HEK293 (cell line): Measurements from ENCODE around the gene TBX6.

Source experiments
- AEBP2 ChIP-seq: fragments of 450-650 bp; formaldehyde crosslinking; IDR thresholded peaks from 2 replicates; pipeline ENCODE4 v1.5.1; 2016; ENCODE audit warnings: missing biosample characterization, missing genetic modification characterization, borderline replicate concordance
- BCL11B ChIP-seq: fragments of 450-650 bp; formaldehyde crosslinking; IDR thresholded peaks from 2 replicates; pipeline ENCODE4 v1.5.1; 2016; ENCODE audit warnings: low read depth, missing biosample characterization, missing genetic modification characterization
- ELK4 ChIP-seq: IDR thresholded peaks from 2 replicates; pipeline ENCODE4 v1.6.1; 2011; ENCODE audit warnings: mild to moderate bottlenecking, low read depth, low read length, borderline replicate concordance
- HOXD13 ChIP-seq: sonication (generic); formaldehyde crosslinking; IDR thresholded peaks from 2 replicates; pipeline ENCODE4 v1.8.0; 2022; ENCODE audit warnings: missing genetic modification reagents, borderline replicate concordance
- KLF1 ChIP-seq: fragments of 450-650 bp; formaldehyde crosslinking; IDR thresholded peaks from 2 replicates; pipeline ENCODE4 v1.5.1; 2016; ENCODE audit warnings: missing biosample characterization, missing genetic modification characterization
- KLF8 ChIP-seq: fragments of 450-650 bp; formaldehyde crosslinking; IDR thresholded peaks from 2 replicates; pipeline ENCODE4 v1.5.1; 2016; ENCODE audit warnings: missing biosample characterization, missing genetic modification characterization
- MYNN ChIP-seq: fragments of 450-650 bp; formaldehyde crosslinking; IDR thresholded peaks from 2 replicates; pipeline ENCODE4 v1.5.1; 2016; ENCODE audit warnings: missing biosample characterization, missing genetic modification characterization, borderline replicate concordance
- SCRT2 ChIP-seq: fragments of 450-650 bp; formaldehyde crosslinking; IDR thresholded peaks from 2 replicates; pipeline ENCODE4 v1.5.1; 2016; ENCODE audit warnings: missing biosample characterization, missing genetic modification characterization
- TSHZ1 ChIP-seq: fragments of 450-650 bp; formaldehyde crosslinking; IDR thresholded peaks from 2 replicates; pipeline ENCODE4 v1.5.1; 2016; ENCODE audit warnings: missing biosample characterization, missing genetic modification characterization, borderline replicate concordance
- YY1 ChIP-seq: fragments of 450-650 bp; formaldehyde crosslinking; IDR thresholded peaks from 2 replicates; pipeline ENCODE4 v1.5.1; 2018; ENCODE audit warnings: missing biosample characterization, missing genetic modification characterization
- ZBTB21 ChIP-seq: fragments of 450-650 bp; formaldehyde crosslinking; IDR thresholded peaks from 2 replicates; pipeline ENCODE4 v1.5.1; 2017; ENCODE audit warnings: missing biosample characterization, missing genetic modification characterization
- ZBTB48 ChIP-seq: fragments of 450-650 bp; formaldehyde crosslinking; IDR thresholded peaks from 2 replicates; pipeline ENCODE4 v1.5.1; 2016; ENCODE audit warnings: missing biosample characterization, missing genetic modification characterization
- ZBTB7A ChIP-seq: fragments of 450-650 bp; formaldehyde crosslinking; IDR thresholded peaks from 2 replicates; pipeline ENCODE4 v1.5.1; 2016; ENCODE audit warnings: low read depth, missing biosample characterization, missing genetic modification characterization
- ZNF184 ChIP-seq: fragments of 450-650 bp; IDR thresholded peaks from 2 replicates; pipeline ENCODE4 v1.5.1; 2018; ENCODE audit warnings: missing biosample characterization, mild to moderate bottlenecking, missing genetic modification characterization
- ZNF239 ChIP-seq: fragments of 450-650 bp; formaldehyde crosslinking; IDR thresholded peaks from 2 replicates; pipeline ENCODE4 v1.5.1; 2016; ENCODE audit warnings: missing biosample characterization, missing genetic modification characterization
- ZNF37A ChIP-seq: fragments of 450-650 bp; IDR thresholded peaks from 2 replicates; pipeline ENCODE4 v1.5.1; 2018; ENCODE audit warnings: missing biosample characterization, missing genetic modification characterization
- ZNF48 ChIP-seq: fragments of 450-650 bp; formaldehyde crosslinking; IDR thresholded peaks from 2 replicates; pipeline ENCODE4 v1.5.1; 2016; ENCODE audit warnings: missing biosample characterization, missing genetic modification characterization
- ZNF518A ChIP-seq: fragments of 450-650 bp; formaldehyde crosslinking; conservative IDR thresholded peaks from 2 replicates; pipeline ENCODE4 v1.5.1; 2016; ENCODE audit warnings: low read depth, missing biosample characterization, missing genetic modification characterization
- ZNF521 ChIP-seq: fragments of 450-650 bp; formaldehyde crosslinking; IDR thresholded peaks from 2 replicates; pipeline ENCODE4 v1.5.1; 2017; ENCODE audit warnings: missing biosample characterization, mild to moderate bottlenecking, missing genetic modification characterization
- ZNF626 ChIP-seq: fragments of 450-650 bp; sonication (Bioruptor Pico); formaldehyde crosslinking; IDR thresholded peaks from 2 replicates; pipeline ENCODE4 v1.5.1; 2018; ENCODE audit warnings: missing biosample characterization, missing genetic modification characterization, inconsistent platforms
- ZNF785 ChIP-seq: fragments of 450-650 bp; formaldehyde crosslinking; IDR thresholded peaks from 2 replicates; pipeline ENCODE4 v1.5.1; 2016; ENCODE audit warnings: missing biosample characterization, missing genetic modification characterization
- ZNF830 ChIP-seq: fragments of 450-650 bp; IDR thresholded peaks from 2 replicates; pipeline ENCODE4 v1.5.0; 2018; ENCODE audit warnings: missing biosample characterization, missing genetic modification characterization, low read depth, mild to moderate bottlenecking, moderate library complexity
- TF ChIP-seq, protein P1 (sequence below): fragments of 450-650 bp; formaldehyde crosslinking; IDR thresholded peaks from 2 replicates; pipeline ENCODE4 v1.5.1; 2016; ENCODE audit warnings: missing biosample characterization, missing genetic modification characterization
- TF ChIP-seq, protein P2 (sequence below): fragments of 450-650 bp; formaldehyde crosslinking; IDR thresholded peaks from 2 replicates; pipeline ENCODE4 v1.5.1; 2016; ENCODE audit warnings: missing biosample characterization, missing genetic modification characterization

The TBX6 gene

DNA sequence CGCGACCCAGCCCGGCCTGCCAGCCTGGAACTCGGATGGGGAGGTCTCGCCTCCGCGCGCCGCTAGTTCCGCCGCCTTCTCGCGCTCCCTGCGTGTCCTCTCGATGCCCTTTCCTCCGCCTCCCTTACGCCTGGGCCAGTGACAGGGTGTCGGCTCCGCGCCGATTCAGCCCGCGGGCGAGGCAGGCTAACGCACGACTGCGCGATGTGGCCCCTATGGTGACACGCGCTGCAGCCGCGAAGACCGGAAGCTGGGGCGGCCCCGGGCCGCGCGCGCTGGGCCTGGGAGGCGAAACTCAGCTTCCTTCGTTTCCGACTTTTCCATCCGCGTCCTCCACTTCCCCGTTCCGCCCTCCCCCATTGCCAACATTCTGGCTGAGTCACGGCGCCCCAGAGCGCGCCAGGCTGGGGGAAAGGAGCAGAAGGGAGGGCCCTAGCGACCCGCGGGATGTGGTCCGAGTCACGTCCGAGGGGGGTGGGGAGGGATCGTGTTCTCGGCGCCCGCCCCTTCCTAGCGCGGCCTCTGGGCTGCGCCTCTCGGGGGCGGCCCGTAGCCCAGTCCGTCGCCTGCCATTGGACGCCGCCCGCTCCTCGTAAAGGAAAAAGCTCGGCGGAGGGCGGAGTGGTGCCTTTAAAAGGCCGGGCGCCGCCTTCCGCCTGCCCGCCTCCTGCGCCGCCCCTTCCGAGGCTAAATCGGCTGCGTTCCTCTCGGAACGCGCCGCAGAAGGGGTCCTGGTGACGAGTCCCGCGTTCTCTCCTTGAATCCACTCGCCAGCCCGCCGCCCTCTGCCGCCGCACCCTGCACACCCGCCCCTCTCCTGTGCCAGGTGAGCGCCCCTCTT lies 26.4 kb downstream of the TBX6 start, which contains the start of gene ALDOA (continued):
- TF ChIP-seq HOXD13 (CRISPR knock-in tag): 0 out of 2 replicates have a peak, but pooled peaks have one; percentile 14
- peak; percentile 93 for TF ChIP-seq KLF8 (tag by site-specific recombination)
- peak; percentile 81; the same call in 1 of the 2 replicates for TF ChIP-seq ELK4
- TF ChIP-seq ZBTB7A (tag by site-specific recombination): peak; percentile 98
- TF ChIP-seq ZNF518A (tag by site-specific recombination): no peak
- TF ChIP-seq YY1: peak; percentile 62; the same call in 1 of the 2 replicates
- TF ChIP-seq TSHZ1: peak; percentile 44; the same call in 1 of the 2 replicates
- TF ChIP-seq ZNF48 (tag by site-specific recombination): no peak
- TF ChIP-seq ZBTB21: peak; percentile 37; the same call in 1 of the 2 replicates
- peak; percentile 89; the same call in 1 of the 2 replicates for TF ChIP-seq ZNF785
- peak; percentile 97 for TF ChIP-seq BCL11B (tag by site-specific recombination)
- no peak for TF ChIP-seq SCRT2
- TF ChIP-seq ZNF626 (tag by site-specific recombination): no peak
- TF ChIP-seq ZNF830 (tag by site-specific recombination): no peak
- TF ChIP-seq ZNF184 (tag by site-specific recombination): 0 out of 2 replicates have a peak, but pooled peaks have one; percentile 20
- TF ChIP-seq, protein P1, sequence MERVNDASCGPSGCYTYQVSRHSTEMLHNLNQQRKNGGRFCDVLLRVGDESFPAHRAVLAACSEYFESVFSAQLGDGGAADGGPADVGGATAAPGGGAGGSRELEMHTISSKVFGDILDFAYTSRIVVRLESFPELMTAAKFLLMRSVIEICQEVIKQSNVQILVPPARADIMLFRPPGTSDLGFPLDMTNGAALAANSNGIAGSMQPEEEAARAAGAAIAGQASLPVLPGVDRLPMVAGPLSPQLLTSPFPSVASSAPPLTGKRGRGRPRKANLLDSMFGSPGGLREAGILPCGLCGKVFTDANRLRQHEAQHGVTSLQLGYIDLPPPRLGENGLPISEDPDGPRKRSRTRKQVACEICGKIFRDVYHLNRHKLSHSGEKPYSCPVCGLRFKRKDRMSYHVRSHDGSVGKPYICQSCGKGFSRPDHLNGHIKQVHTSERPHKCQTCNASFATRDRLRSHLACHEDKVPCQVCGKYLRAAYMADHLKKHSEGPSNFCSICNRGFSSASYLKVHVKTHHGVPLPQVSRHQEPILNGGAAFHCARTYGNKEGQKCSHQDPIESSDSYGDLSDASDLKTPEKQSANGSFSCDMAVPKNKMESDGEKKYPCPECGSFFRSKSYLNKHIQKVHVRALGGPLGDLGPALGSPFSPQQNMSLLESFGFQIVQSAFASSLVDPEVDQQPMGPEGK: peak; percentile 100
- peak; percentile 30; the same call in 1 of the 2 replicates for TF ChIP-seq MYNN (tag by site-specific recombination)
- TF ChIP-seq ZNF37A (tag by site-specific recombination): no peak
- TF ChIP-seq ZBTB48 (tag by site-specific recombination): peak; percentile 64; the same call in 1 of the 2 replicates
- TF ChIP-seq ZNF239 (tag by site-specific recombination): 0 out of 2 replicates have a peak, but pooled peaks have one; percentile 54
- no peak for TF ChIP-seq ZNF521
- no peak; the same call in 1 of the 2 replicates for TF ChIP-seq AEBP2 (tag by site-specific recombination)
- TF ChIP-seq, protein P2, sequence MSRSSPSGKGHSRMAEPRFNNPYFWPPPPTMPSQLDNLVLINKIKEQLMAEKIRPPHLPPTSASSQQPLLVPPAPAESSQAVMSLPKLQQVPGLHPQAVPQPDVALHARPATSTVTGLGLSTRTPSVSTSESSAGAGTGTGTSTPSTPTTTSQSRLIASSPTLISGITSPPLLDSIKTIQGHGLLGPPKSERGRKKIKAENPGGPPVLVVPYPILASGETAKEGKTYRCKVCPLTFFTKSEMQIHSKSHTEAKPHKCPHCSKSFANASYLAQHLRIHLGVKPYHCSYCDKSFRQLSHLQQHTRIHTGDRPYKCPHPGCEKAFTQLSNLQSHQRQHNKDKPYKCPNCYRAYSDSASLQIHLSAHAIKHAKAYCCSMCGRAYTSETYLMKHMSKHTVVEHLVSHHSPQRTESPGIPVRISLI (tag by site-specific recombination): 0 out of 2 replicates have a peak, but pooled peaks have one; percentile 32
- peak; percentile 88 for TF ChIP-seq KLF1 (tag by site-specific recombination)
